ENCODE results near the gene MDH1.

Gene MDH1

GRCh38 chr2:63613391-63613901, 24.7 kb downstream of the MDH1 start:
- no peak for TF ChIP-seq REST (IDR thresholded peaks at IDR 0.05; ENCODE audit: low read depth)
- no peak for TF ChIP-seq FOXM1 (IDR thresholded peaks at IDR 0.05; ENCODE audit: borderline replicate concordance, low read depth)
- no peak for TF ChIP-seq EGR1 (IDR thresholded peaks at IDR 0.05)
- TF ChIP-seq USF1 (IDR thresholded peaks at IDR 0.05), result no peak
- TF ChIP-seq TEAD4 (IDR thresholded peaks at IDR 0.05), result no peak
- TF ChIP-seq TCF12 (IDR thresholded peaks at IDR 0.05; ENCODE audit: low read depth), result no peak
- TF ChIP-seq CEBPB (IDR thresholded peaks at IDR 0.05), result no peak
- no peak for TF ChIP-seq RAD21 (IDR thresholded peaks at IDR 0.05; ENCODE audit: low read depth)
- no peak for TF ChIP-seq ZBTB7A (IDR thresholded peaks at IDR 0.05; ENCODE audit: low read depth)
- TF ChIP-seq MAX (IDR thresholded peaks at IDR 0.05), result no peak

- no peak for TF ChIP-seq CREB1 (IDR thresholded peaks at IDR 0.05; ENCODE audit: low read depth)
- peak; percentile 69 for TF ChIP-seq NFIC (IDR thresholded peaks at IDR 0.05)
- TF ChIP-seq MAX (IDR thresholded peaks at IDR 0.05), result peak; percentile 59; the same call in 1 of the 2 replicates
- TF ChIP-seq FOXM1 (IDR thresholded peaks at IDR 0.05; ENCODE audit: borderline replicate concordance, low read depth), result peak; percentile 85
- peak; percentile 100 for TF ChIP-seq TEAD4 (IDR thresholded peaks at IDR 0.05)
- peak; percentile 81; the same call in 1 of the 2 replicates for TF ChIP-seq EP300 (IDR thresholded peaks at IDR 0.05; ENCODE audit: borderline replicate concordance)
- 0 out of 2 replicates have a peak, but pooled peaks have one; percentile 62 for TF ChIP-seq CEBPB (IDR thresholded peaks at IDR 0.05)
- TF ChIP-seq REST (IDR thresholded peaks at IDR 0.05; ENCODE audit: low read depth), result no peak
- TF ChIP-seq RAD21 (IDR thresholded peaks at IDR 0.05; ENCODE audit: low read depth), result 0 out of 2 replicates have a peak, but pooled peaks have one; percentile 1
- TF ChIP-seq USF1 (IDR thresholded peaks at IDR 0.05), result no peak
- no peak for TF ChIP-seq EGR1 (IDR thresholded peaks at IDR 0.05)
- TF ChIP-seq TCF12 (IDR thresholded peaks at IDR 0.05; ENCODE audit: low read depth), result peak; percentile 90
Measured at GRCh38 chr2:63614448-63614968, 25.7 kb downstream of the MDH1 start.

GRCh38 chr2:63614983-63615945, 26.5 kb downstream of the MDH1 start:
- TF ChIP-seq TEAD4 (IDR thresholded peaks at IDR 0.05) (peak; percentile 43), USF1 (IDR thresholded peaks at IDR 0.05) (no peak), FOXM1 (IDR thresholded peaks at IDR 0.05; ENCODE audit: borderline replicate concordance, low read depth) (peak; percentile 5; the same call in 1 of the 2 replicates), ZBTB7A (IDR thresholded peaks at IDR 0.05; ENCODE audit: low read depth) (no peak), YY1 (IDR thresholded peaks at IDR 0.05; ENCODE audit: low read depth) (no peak), MAX (IDR thresholded peaks at IDR 0.05) (peak; percentile 8), EGR1 (IDR thresholded peaks at IDR 0.05) (no peak), RAD21 (IDR thresholded peaks at IDR 0.05; ENCODE audit: low read depth) (no peak), EP300 (IDR thresholded peaks at IDR 0.05; ENCODE audit: borderline replicate concordance) (peak; percentile 5; the same call in 1 of the 2 replicates)

- TF ChIP-seq EGR1 (IDR thresholded peaks at IDR 0.05) (no peak), FOXM1 (IDR thresholded peaks at IDR 0.05; ENCODE audit: borderline replicate concordance, low read depth) (no peak), REST (IDR thresholded peaks at IDR 0.05; ENCODE audit: low read depth) (no peak), ZBTB7A (IDR thresholded peaks at IDR 0.05; ENCODE audit: low read depth) (no peak), CEBPB (IDR thresholded peaks at IDR 0.05) (no peak), TCF12 (IDR thresholded peaks at IDR 0.05; ENCODE audit: low read depth) (no peak), NFIC (IDR thresholded peaks at IDR 0.05) (no peak), EP300 (IDR thresholded peaks at IDR 0.05; ENCODE audit: borderline replicate concordance) (no peak), TEAD4 (IDR thresholded peaks at IDR 0.05) (no peak), CREB1 (IDR thresholded peaks at IDR 0.05; ENCODE audit: low read depth) (no peak)
Measured at GRCh38 chr2:63617366-63617765, 28.6 kb downstream of the MDH1 start.
